IMR-90 (cell line): ENCODE measurements around the gene NAPA. TPM values are rescaled to one million over a fixed set of nuclear protein-coding genes. Genes with fewer than 3 reads are reported as not detected.

ENCODE experiments used
- ATAC-seq: fragments of 200-7000 bp; cut with Tn5 transposase; 2 replicates; pipeline ENCODE4 v1.9.1; 2020; ENCODE audit warnings: low read depth, mild to moderate bottlenecking, moderate library complexity
- BruUV-seq: library from RNA; stranded (reverse); fragments of 400-500 nt; replicated peaks from 2 replicates; lab custom pipeline; 2021; lab: Mats Ljungman, UMichigan
- CTCF ChIA-PET: fragments of 300-600 bp; formaldehyde crosslinking; extraction: SDS; loops from one replicate; lab custom pipeline; 2021; ENCODE audit warnings: antibody characterized with exemption; lab: Yijun Ruan, JAX
- POLR2A ChIA-PET: fragments of 300-600 bp; sonication (Branson Sonifier 250); formaldehyde crosslinking; loops from one replicate; lab custom pipeline; 2022; ENCODE audit warnings: antibody characterized with exemption; ENCODE audit not compliant: unreplicated experiment; lab: Charles Lee
- DNase-seq: peaks from one replicate; pipeline ENCODE4 v3.0.0; 2013
- H2AFZ ChIP-seq: replicated peaks from 2 replicates; pipeline ENCODE3; 2013; ENCODE audit warnings: low read length, mild to moderate bottlenecking; ENCODE audit not compliant: poor library complexity
- H2AK5ac ChIP-seq: 2 replicates; pipeline ENCODE4 v1.6.1; 2013; ENCODE audit warnings: low read depth, low read length, inconsistent platforms
- H2AK9ac ChIP-seq: replicated peaks from 2 replicates; pipeline ENCODE3; 2013; ENCODE audit warnings: mild to moderate bottlenecking, low read depth, low read length, moderate library complexity; ENCODE audit not compliant: poor library complexity
- H2BK120ac ChIP-seq: 2 replicates; pipeline ENCODE4 v1.6.1; 2013; ENCODE audit warnings: low read depth, low read length, inconsistent platforms
- H2BK15ac ChIP-seq: 3 replicates; pipeline ENCODE4 v1.6.1; 2013; ENCODE audit warnings: low read depth, low read length, inconsistent platforms
- H2BK20ac ChIP-seq: 2 replicates; pipeline ENCODE4 v1.6.1; 2013; ENCODE audit warnings: low read depth, mild to moderate bottlenecking, inconsistent platforms, low read length, moderate library complexity
- H2BK5ac ChIP-seq: 2 replicates; pipeline ENCODE4 v1.6.1; 2013; ENCODE audit warnings: mild to moderate bottlenecking, low read depth, low read length, inconsistent platforms; ENCODE audit not compliant: poor library complexity, severe bottlenecking
- H3K14ac ChIP-seq: replicated peaks from 2 replicates; pipeline ENCODE4 v1.6.1; 2013; ENCODE audit warnings: low read depth, low read length, inconsistent platforms
- H3K18ac ChIP-seq: 2 replicates; pipeline ENCODE4 v1.6.1; 2013; ENCODE audit warnings: low read depth, low read length, control low read depth
- H3K23ac ChIP-seq: 2 replicates; pipeline ENCODE4 v1.6.1; 2013; ENCODE audit warnings: low read depth, low read length, inconsistent platforms
- H3K27ac ChIP-seq: 2 replicates; pipeline ENCODE4 v1.5.1; 2013; ENCODE audit warnings: mild to moderate bottlenecking, control low read depth, low read length; ENCODE audit not compliant: insufficient read depth
- H3K27me3 ChIP-seq: 2 replicates; pipeline ENCODE4 v1.6.1; 2013; ENCODE audit warnings: low read length; ENCODE audit not compliant: control insufficient read depth, insufficient read depth
- H3K36me3 ChIP-seq: 2 replicates; pipeline ENCODE4 v1.6.1; 2013; ENCODE audit warnings: low read length, mixed read lengths; ENCODE audit not compliant: control insufficient read depth, insufficient read depth
- H3K4ac ChIP-seq: 2 replicates; pipeline ENCODE4 v1.6.1; 2013; ENCODE audit warnings: low read depth, low read length, inconsistent platforms
- H3K4me1 ChIP-seq: 2 replicates; pipeline ENCODE4 v1.6.1; 2013; ENCODE audit warnings: low read length, mixed read lengths; ENCODE audit not compliant: control insufficient read depth, insufficient read depth
- H3K4me2 ChIP-seq: 2 replicates; pipeline ENCODE4 v1.6.1; 2013; ENCODE audit warnings: low read depth, mild to moderate bottlenecking, control low read depth, low read length, moderate library complexity
- H3K4me3 ChIP-seq: 2 replicates; pipeline ENCODE4 v1.5.1; 2013; ENCODE audit warnings: low read depth, mild to moderate bottlenecking, control low read depth, low read length, moderate library complexity; ENCODE audit not compliant: insufficient read depth
- H3K56ac ChIP-seq: 2 replicates; pipeline ENCODE4 v1.6.1; 2013; ENCODE audit warnings: low read length, inconsistent platforms; ENCODE audit not compliant: insufficient read depth; ENCODE audit errors: extremely low read depth
- H3K79me1 ChIP-seq, 2 experiments: 2 replicates each; pipeline ENCODE4 v1.6.1; 2013; ENCODE audit warnings: low read length in 2 of 2, inconsistent platforms in 1 of 2, low read depth in 1 of 2
- H3K9ac ChIP-seq: 2 replicates; pipeline ENCODE4 v1.6.1; 2013; ENCODE audit warnings: low read depth, low read length, control low read depth
- H3K9me1 ChIP-seq: 2 replicates; pipeline ENCODE4 v1.6.1; 2013; ENCODE audit warnings: low read length, inconsistent platforms; ENCODE audit not compliant: insufficient read depth
- H3K9me3 ChIP-seq: 2 replicates; pipeline ENCODE4 v1.6.1; 2013; ENCODE audit warnings: low read length; ENCODE audit not compliant: control insufficient read depth, insufficient read depth
- H4K20me1 ChIP-seq: 2 replicates; pipeline ENCODE4 v1.6.1; 2013; ENCODE audit warnings: low read length, inconsistent platforms; ENCODE audit not compliant: insufficient read depth
- H4K5ac ChIP-seq: 2 replicates; pipeline ENCODE4 v1.6.1; 2013; ENCODE audit warnings: mild to moderate bottlenecking, low read depth, low read length, control low read depth
- H4K8ac ChIP-seq, 2 experiments: 2 replicates each; pipeline ENCODE4 v1.6.1; 2013; ENCODE audit warnings: low read depth in 2 of 2, low read length in 2 of 2, control low read depth in 1 of 2, inconsistent platforms in 1 of 2
- H4K91ac ChIP-seq: 2 replicates; pipeline ENCODE4 v1.6.1; 2013; ENCODE audit warnings: low read depth, low read length, inconsistent platforms; ENCODE audit not compliant: insufficient read depth
- BHLHE40 ChIP-seq: fragments of 150-350 bp; IDR thresholded peaks from 2 replicates; pipeline ENCODE4 v1.6.1; 2016; ENCODE audit warnings: mild to moderate bottlenecking, low read depth, low read length
- CEBPB ChIP-seq: IDR thresholded peaks from 2 replicates; pipeline ENCODE4 v1.6.1; 2012; ENCODE audit warnings: low read depth, low read length, improper control_type of control experiment
- MAFK ChIP-seq: IDR thresholded peaks from 2 replicates; pipeline ENCODE4 v1.6.1; 2012; ENCODE audit warnings: low read depth, low read length, improper control_type of control experiment
- RAD21 ChIP-seq: IDR thresholded peaks from 2 replicates; pipeline ENCODE4 v1.6.1; 2012; ENCODE audit warnings: low read length, improper control_type of control experiment
- RCOR1 ChIP-seq: IDR thresholded peaks from 2 replicates; pipeline ENCODE4 v1.6.1; 2012; ENCODE audit warnings: mild to moderate bottlenecking, low read length, improper control_type of control experiment; ENCODE audit not compliant: insufficient replicate concordance
- WGBS, 2 experiments: methylation state at CpG; one replicate each; pipeline versions ENCODE4 v1.1.5 to v1.1.7; 2013; ENCODE audit warnings: missing lambda C conversion rate in 2 of 2; ENCODE audit not compliant: insufficient read length in 1 of 2; ENCODE audit errors: extremely low coverage in 2 of 2; 5-methylcytosine and 5-hydroxymethylcytosine counted together
- dilution Hi-C: fragments of 300-500 bp; cut with HindIII; formaldehyde crosslinking; loops from one replicate; pipeline ENCODE4 v1.14.3; 2018; ENCODE audit warnings: low sequenced_read_pairs; ENCODE audit not compliant: unreplicated experiment
- in situ Hi-C: fragments of 300-500 bp; cut with MboI; formaldehyde crosslinking; loops from 3 replicates; pipeline ENCODE4 v1.14.3; 2019; ENCODE audit warnings: low sequenced_read_pairs, inconsistent platforms, mixed read lengths
- intact Hi-C: fragments of 100-400 bp; cut with micrococcal nuclease; formaldehyde crosslinking; loops from 2 replicates; pipeline ENCODE4 v1.10.0; 2022
- polyA plus RNA-seq, 3 experiments: library from polyadenylated mRNA; depleted of rRNA; stranded (reverse); fragments of >200 nt; gene quantifications; 2 replicates each; pipeline ENCODE4 v1.2.3, GENCODE V29; 2012; ENCODE audit warnings: low replicate concordance in 1 of 3
- total RNA-seq: library from RNA; depleted of rRNA; stranded (reverse); fragments of >200 nt; gene quantifications from 2 replicates; pipeline ENCODE4 v1.2.3, GENCODE V29; 2012
- TF ChIP-seq, protein P1 (sequence below): fragments of 150-350 bp; IDR thresholded peaks from 2 replicates; pipeline ENCODE4 v1.6.1; 2016; ENCODE audit warnings: low read depth, mild to moderate bottlenecking, low read length, moderate library complexity, borderline replicate concordance
- TF ChIP-seq, protein P2 (sequence below): conservative IDR thresholded peaks from 2 replicates; pipeline ENCODE4 v1.5.1; 2012; ENCODE audit warnings: mild to moderate bottlenecking, low read depth, low read length, improper control_type of control experiment

NAPA gene
- total and polyA plus RNA-seq, 2 of the 4 experiments (the other 2 are of a cell fraction): 76.4 to 126 TPM

- WGBS, 2 experiments: 41% methylated on average over 12 of the region's 22 CpGs; no CpG with 5 or more reads in 1 of the 2 experiments
- no peak overlapping the region for H2BK5ac ChIP-seq
- H4K20me1 ChIP-seq: no peaks in the 10 kb centered on the region
- H3K27me3 ChIP-seq: peaks cover 73% of the 10 kb centered on the region
- H3K9me1 ChIP-seq: no peaks in the 10 kb centered on the region
- H3K9ac ChIP-seq: no peak overlapping the region
- peaks cover 2% of the 10 kb centered on the region; the same call in 1 of the 2 replicates for H3K4me1 ChIP-seq
- POLR2A ChIA-PET: no interaction called here
- H2AK5ac ChIP-seq: no peak overlapping the region
- no peak overlapping the region for H3K56ac ChIP-seq
- no peak overlapping the region for H3K4me2 ChIP-seq
- H2AK9ac ChIP-seq: no peak overlapping the region
- H3K4ac ChIP-seq: no peak overlapping the region
- H3K23ac ChIP-seq: no peak overlapping the region; the same call in 1 of the 2 replicates
- dilution Hi-C loops (no loop called here), in situ Hi-C loops (no loop called here), intact Hi-C loops (no loop called here)
- no peak overlapping the region for H3K18ac ChIP-seq
- H3K4me3 ChIP-seq: no peak overlapping the region
- ATAC-seq: no peak
- H2BK20ac ChIP-seq: no peak overlapping the region
- no peak overlapping the region for H2BK15ac ChIP-seq
- no TSS peak for BruUV-seq
- H3K79me1 ChIP-seq: no peaks in the 10 kb centered on the region
- no peak overlapping the region for H2BK120ac ChIP-seq
- H4K91ac ChIP-seq: no peak overlapping the region
- CTCF ChIA-PET: no interaction called here
- no peak overlapping the region for H4K8ac ChIP-seq
- H4K5ac ChIP-seq: no peak overlapping the region
- no peak overlapping the region for H3K27ac ChIP-seq
- no peaks in the 10 kb centered on the region for H3K36me3 ChIP-seq
- TF ChIP-seq RCOR1: no peak
- TF ChIP-seq CEBPB: no peak
- TF ChIP-seq MAFK: no peak
- TF ChIP-seq, protein P1, sequence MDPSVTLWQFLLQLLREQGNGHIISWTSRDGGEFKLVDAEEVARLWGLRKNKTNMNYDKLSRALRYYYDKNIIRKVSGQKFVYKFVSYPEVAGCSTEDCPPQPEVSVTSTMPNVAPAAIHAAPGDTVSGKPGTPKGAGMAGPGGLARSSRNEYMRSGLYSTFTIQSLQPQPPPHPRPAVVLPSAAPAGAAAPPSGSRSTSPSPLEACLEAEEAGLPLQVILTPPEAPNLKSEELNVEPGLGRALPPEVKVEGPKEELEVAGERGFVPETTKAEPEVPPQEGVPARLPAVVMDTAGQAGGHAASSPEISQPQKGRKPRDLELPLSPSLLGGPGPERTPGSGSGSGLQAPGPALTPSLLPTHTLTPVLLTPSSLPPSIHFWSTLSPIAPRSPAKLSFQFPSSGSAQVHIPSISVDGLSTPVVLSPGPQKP: no peak
- no peak for TF ChIP-seq RAD21
- TF ChIP-seq, protein P2, sequence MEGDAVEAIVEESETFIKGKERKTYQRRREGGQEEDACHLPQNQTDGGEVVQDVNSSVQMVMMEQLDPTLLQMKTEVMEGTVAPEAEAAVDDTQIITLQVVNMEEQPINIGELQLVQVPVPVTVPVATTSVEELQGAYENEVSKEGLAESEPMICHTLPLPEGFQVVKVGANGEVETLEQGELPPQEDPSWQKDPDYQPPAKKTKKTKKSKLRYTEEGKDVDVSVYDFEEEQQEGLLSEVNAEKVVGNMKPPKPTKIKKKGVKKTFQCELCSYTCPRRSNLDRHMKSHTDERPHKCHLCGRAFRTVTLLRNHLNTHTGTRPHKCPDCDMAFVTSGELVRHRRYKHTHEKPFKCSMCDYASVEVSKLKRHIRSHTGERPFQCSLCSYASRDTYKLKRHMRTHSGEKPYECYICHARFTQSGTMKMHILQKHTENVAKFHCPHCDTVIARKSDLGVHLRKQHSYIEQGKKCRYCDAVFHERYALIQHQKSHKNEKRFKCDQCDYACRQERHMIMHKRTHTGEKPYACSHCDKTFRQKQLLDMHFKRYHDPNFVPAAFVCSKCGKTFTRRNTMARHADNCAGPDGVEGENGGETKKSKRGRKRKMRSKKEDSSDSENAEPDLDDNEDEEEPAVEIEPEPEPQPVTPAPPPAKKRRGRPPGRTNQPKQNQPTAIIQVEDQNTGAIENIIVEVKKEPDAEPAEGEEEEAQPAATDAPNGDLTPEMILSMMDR: no peak
- no peak for TF ChIP-seq BHLHE40
- H3K14ac ChIP-seq: no peak overlapping the region
- H3K9me3 ChIP-seq: peaks cover 6% of the 10 kb centered on the region; the same call in 1 of the 2 replicates
- H2AFZ ChIP-seq: no peak overlapping the region
- no peak for DNase-seq
Observed at GRCh38 chr19:47444388-47444821, 70.5 kb downstream of the NAPA start.
